ENCODE measurements around the gene CD96.

CD96 gene

DNA sequence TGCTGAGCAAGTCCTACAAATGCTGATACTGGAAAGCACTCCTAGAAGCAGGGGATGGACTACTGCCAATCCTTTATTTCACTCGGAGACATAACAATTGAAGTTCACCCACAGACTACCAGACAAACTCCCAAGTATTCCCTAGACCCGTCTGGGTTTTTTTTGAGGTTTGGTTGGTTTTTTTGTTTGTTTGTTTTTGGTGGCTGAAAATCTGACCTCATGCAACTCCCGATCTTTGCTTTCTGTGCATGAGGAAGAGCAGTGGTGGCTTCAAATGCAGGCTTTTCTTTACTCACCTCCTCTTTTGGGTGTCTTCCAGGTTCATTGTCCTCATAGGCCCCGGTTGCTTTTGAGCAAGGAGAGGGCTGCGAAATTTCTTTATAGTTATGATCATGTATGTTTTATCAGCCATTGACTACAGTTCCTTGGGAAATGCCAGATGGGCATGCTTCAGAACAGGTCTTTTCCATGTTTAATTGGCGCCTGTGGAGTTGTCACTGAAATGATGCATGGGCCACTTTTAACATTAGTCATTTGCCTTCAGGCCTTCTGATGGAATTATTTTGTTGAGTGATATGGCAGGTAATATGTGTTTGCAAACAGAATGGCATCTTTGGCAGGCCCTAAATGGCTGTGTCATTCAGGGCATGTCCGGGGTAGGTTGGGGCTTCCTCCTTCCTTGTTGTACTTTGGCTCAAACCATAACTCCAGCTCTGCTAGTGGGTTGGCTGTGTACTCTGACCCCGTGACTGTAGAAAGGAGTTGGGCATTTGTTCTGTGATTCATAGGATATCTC lies 134.4 kb downstream of the CD96 start:
- no peak for DNase-seq (ENCODE audit: low read depth in 3 of 3)

DNA sequence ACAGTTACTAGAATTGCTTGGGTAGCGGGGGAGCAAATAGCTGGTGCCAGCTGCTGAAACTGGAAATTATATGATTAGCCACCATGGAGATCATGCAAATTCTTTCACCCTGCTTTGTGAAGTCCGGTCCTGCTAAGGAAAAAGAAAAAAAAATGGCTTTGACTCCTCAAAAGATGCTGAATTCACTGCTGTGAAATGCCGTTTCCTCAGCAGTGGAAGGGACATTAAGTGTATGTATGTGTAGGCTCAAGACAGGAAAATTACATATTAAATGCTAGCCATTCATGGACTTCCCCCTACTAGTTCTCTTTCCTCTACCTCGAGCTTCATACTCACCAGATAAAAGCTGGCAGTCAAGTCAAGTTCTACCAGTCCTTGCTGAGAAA lies 135.0 kb downstream of the CD96 start:
- no peak for DNase-seq (ENCODE audit: low read depth in 3 of 3)

DNA sequence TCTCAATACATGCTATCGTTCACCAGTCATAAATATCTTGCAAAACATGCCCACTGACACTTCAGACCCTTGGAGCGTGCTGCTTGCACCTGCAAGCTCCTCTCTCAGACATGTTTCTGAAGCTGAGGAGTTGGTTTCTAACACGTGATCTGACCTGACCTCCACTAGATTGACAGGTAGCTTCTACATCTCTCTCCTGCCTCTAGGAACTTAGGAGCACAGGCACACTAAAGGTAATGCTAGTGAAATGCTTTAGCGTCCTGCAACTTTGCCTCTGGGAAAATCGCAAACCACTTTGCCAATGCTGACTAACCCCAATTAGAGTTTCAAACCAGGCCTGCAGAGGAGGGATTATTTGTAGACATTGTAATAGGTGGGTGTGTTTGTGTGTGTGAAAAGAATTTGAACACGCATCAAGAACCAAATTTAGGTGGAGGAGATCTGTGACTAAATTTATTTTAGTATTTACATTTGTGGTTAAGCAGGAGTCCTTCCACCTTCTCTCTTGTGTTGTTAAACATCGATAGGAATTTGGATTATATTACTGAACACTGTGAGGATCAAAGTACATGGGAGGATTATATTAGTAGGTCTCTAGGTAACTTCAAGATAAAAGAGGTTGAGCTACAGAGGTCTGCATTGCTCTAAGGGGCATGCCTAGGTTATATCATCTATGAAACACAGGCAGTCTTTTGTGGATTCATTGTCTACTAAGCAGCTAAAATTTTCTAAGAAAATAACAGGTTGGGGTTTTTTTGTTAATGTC lies 139.8 kb downstream of the CD96 start:
- DNase-seq (ENCODE audit: low read depth in 3 of 3): no peak

DNA sequence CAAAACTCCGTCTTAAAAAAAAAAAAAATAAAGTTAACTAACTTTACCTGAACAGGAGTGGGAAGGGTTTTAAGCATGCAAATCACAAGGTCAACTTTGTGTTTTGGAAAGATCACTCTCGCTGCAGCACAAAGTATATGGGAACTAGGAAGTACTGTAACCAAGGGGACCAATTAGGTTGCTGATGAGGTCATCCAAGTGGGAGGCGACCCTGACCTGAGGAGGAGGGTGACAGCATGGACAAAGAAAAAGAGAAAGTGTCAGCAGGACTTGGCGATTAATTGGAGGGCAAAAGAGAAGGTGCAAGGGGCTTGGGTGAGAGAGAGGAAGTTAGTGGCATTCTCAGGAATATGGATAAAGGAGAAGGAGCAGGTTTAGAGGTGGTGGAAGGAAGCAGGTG lies 142.6 kb downstream of the CD96 start:
- DNase-seq (ENCODE audit: low read depth in 3 of 3): no peak

DNA sequence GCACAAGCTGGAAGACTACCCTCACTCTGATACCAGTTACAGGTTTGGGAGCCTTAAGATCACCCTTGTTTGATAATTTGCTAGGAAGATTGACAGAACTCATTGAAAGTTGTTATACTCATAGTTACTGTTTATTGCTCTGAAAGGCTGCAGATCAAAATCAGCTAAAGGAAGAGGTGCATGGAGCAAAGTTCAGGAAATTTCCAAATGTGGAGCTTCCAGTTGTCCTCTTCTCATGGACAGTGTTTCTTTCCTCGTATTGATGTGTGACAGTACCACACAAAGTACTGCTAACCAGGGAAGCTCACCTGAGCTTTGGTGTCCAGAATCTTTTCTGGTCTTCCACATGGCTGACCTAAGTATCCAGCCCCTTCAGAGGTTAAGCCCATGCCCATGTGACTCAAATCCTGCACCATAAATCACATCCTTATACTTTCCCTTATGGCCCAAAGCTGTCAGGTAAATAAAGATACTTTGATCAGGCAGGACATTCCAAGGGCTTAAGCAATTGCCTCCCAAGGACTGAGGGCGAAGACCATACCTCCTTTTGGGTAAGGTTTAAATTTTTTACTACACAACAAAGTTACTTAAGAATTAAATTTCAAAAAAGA lies 146.3 kb downstream of the CD96 start:
- DNase-seq (ENCODE audit: low read depth in 3 of 3): no peak

DNA sequence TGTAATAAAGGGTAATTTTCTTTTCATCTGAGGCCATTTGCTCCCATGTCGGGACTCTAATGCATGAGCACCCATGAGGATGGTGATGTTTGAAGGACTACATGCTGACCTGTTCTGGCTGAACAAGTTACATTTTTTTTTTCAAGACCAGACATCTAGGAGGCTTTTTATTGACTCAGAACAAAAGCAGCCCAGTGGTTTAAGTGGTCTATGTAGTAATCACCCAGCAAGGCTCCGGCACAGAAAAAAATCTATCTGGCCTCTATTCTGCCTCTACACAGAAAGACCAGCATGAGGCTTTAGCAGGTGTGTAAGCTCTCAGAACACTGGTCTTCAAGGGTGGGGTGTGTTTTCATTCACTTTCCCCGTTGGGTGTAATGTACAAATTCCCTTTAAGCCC lies 148.2 kb downstream of the CD96 start:
- no peak for DNase-seq (ENCODE audit: low read depth in 3 of 3)

DNA sequence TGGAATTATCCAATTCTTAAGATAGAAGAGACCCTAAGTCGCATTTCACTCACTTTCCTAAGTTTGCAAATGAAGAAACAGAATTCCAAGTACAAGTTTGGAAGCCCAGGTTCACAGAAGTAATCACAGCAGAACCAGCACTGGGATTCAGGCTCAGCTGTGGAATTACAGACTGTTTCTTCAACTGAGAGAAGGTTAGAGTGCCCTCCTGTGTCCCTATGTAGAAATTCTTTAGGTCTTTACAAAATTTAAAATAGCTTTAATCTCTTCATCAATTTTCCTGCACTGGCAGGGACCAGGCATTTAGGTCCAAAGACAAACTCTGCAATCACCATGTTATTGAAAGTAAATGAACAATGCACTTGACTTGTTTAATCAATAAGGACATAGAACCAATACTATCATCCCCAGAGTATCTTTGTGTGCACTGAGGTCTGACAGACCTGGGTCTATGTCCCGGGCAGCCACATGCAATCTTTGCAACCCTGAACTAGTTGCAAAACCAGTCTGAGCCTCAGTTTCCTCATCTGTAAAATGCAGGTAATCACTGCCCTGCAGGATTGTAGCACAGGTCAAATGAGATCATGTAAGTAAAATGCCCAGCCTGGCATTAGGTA lies 149.4 kb downstream of the CD96 start:
- DNase-seq (ENCODE audit: low read depth in 3 of 3): no peak

DNA sequence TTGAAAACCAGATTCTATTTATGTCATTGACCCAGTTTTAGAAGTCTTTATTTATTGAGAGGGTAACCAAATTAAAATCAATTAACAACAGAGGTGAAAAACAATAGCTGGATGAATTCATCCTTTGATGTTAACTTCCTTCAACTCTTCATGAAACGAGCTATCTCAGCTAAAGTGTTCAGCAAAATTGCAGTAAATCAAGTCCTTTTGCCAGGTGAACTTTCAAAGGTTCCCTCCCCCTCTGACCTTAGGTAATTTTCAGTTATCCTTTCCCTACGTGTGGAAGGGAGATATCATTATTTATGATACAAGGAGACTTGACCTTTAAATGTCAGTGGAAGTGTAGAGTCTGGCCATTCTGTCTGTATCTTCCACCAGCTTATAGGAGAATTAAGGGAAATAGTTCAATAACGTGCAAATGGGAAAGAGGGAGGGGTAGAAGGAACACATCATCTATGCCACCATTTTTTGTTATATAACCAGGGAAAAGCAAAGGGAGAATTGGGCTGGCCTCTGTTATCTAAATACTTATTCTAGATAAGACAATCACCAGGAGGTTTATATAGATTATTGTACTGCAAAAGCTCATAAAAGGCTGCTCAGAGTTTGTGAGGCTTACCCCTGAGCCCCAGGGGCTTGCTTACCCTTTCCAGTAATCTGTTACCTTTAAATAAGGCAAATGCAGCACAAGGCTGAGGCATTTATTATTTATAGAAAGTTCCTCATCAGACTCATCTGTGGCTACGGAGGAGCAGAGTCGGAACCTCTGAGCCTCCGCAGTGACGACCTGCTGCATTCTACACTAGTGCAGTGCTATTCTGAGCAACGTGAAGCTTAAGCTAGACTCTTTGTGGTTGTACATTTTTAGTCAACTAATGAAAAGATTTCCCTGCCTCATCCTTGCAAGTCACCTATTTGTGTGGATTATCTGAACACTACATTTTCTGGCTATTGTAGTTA lies 150.9 kb downstream of the CD96 start:
- no peak for DNase-seq (ENCODE audit: low read depth in 3 of 3)

DNA sequence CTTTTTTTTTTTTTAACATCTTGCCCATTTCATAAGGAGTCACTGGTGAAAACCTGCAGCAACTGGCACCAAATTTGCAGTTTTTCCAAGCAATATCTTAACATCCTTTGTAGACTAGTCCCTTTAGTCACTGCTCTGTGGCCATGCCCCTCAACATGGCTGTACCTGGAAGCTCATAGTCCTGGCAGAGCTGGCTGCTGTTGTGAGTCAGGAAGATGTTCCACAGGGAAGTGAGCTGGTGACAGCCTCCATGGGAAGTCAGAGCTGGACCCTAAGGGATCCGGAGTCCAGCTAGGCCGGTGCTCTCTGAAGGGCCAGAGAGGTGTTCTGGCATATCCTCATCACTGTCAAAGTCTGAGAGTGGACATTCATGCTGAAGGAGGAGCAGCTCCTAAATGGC lies 152.5 kb downstream of the CD96 start:
- no peak for DNase-seq (ENCODE audit: low read depth in 3 of 3)

DNA sequence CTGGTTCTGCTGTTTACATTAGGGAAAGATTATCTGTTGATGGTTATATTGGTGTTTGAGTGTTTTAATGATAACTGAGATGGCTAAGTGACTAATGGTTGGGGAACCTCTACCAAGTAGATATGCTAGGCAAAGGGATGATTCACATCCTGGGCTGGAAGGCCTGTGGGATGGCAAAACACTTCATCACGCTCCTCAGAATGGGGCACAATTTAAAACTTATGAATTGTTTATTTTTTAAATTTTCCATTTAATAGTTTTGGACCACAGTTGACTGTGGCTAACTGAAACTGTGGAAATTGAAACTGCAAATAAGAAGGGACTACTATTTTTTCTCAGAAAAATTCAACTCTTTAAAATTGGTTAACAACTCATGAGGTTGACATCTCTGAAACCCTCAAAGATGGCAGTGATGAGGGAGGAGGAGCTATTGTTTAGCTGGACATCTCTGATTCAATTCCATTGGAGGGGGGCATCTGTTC lies 153.7 kb downstream of the CD96 start:
- no peak for DNase-seq (ENCODE audit: low read depth in 3 of 3)

DNA sequence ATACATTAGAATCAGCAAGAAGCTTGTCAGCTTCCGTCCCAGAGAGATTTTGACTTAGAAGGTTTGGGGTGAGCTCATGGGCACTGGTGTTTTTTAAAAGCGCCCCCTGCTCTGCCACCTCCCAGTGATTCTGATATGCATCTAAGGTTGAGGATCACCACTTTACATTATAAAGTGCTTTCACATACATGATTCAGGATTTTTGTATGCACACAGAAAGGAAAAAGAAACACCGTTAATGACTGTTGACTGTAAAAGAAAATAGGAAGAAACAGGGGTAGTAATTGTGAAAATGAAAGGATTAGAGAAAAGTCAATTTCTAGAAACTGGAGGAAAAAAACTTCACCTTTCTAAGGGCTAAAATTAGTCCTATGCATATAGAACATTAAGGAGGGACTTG lies 158.1 kb downstream of the CD96 start:
- DNase-seq (ENCODE audit: low read depth in 3 of 3): no peak

DNA sequence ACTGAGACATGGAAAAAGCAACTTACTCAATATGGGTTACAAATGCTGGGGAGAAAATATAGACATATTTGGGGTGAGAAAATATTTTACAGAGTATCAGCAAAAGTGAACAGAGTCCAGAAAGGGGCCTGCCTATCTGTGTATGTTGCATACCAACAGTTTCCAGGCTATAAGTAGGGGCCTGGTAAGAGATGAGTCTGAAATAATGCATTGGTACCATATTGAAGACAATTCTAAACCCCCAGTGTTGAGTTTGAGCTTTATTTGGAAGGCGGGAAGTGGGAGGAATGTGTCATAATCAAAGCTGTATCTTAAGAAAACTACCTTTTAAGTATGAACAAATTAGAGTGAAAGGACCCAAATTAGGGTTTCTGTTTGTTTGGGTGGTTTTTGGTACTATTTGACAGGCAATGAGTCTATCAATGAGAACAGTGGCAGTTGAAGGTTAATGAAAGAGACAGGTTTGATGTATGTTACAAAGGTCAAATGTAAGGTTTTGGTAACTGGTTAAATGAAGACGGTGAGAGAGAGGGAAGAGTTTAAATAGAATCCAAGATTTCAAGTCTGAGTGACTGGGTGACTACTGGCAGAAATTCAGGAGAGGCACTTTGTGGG lies 159.4 kb downstream of the CD96 start:
- DNase-seq (ENCODE audit: low read depth in 3 of 3): no peak
